ENCODE measurements around the gene CDYL2.
"Not testable (repeated sequence)": the region's sequence is repeated elsewhere in the genome, so short reads cannot be mapped to it uniquely, and the experiment has no call there.

Gene CDYL2

GRCh38 chr16:80655751-80656150 is 148.6 kb downstream of the CDYL2 start:
- peaks cover 4% of the 10 kb centered on the region for H3K36me3 ChIP-seq (ENCODE audit: control insufficient read depth, insufficient read depth, low read length)
- TF ChIP-seq, protein P1, sequence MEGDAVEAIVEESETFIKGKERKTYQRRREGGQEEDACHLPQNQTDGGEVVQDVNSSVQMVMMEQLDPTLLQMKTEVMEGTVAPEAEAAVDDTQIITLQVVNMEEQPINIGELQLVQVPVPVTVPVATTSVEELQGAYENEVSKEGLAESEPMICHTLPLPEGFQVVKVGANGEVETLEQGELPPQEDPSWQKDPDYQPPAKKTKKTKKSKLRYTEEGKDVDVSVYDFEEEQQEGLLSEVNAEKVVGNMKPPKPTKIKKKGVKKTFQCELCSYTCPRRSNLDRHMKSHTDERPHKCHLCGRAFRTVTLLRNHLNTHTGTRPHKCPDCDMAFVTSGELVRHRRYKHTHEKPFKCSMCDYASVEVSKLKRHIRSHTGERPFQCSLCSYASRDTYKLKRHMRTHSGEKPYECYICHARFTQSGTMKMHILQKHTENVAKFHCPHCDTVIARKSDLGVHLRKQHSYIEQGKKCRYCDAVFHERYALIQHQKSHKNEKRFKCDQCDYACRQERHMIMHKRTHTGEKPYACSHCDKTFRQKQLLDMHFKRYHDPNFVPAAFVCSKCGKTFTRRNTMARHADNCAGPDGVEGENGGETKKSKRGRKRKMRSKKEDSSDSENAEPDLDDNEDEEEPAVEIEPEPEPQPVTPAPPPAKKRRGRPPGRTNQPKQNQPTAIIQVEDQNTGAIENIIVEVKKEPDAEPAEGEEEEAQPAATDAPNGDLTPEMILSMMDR (IDR thresholded peaks at IDR 0.05; ENCODE audit: insufficient read depth, low read length, poor library complexity, severe bottlenecking), result no peak
- H3K4me3 ChIP-seq (replicated peaks; ENCODE audit: low read depth, low read length), result no peak overlapping the region
- no peaks in the 10 kb centered on the region for H3K27me3 ChIP-seq (replicated peaks; ENCODE audit: control insufficient read depth, insufficient read depth, low read length)
- no peak for DNase-seq (ENCODE audit: extremely low read depth, insufficient read length)

GRCh38 chr16:80654094-80654862 is 150.1 kb downstream of the CDYL2 start:
- no peak for DNase-seq (ENCODE audit: extremely low read depth, insufficient read length)
- Histone ChIP-seq H3K4me3 (replicated peaks; ENCODE audit: low read depth, low read length) (no peak overlapping the region), H3K36me3 (ENCODE audit: control insufficient read depth, insufficient read depth, low read length) (peaks cover 4% of the 10 kb centered on the region), H3K27me3 (replicated peaks; ENCODE audit: control insufficient read depth, insufficient read depth, low read length) (no peaks in the 10 kb centered on the region)
- TF ChIP-seq, protein P1 (IDR thresholded peaks at IDR 0.05; ENCODE audit: insufficient read depth, low read length, poor library complexity, severe bottlenecking), result no peak

DNA sequence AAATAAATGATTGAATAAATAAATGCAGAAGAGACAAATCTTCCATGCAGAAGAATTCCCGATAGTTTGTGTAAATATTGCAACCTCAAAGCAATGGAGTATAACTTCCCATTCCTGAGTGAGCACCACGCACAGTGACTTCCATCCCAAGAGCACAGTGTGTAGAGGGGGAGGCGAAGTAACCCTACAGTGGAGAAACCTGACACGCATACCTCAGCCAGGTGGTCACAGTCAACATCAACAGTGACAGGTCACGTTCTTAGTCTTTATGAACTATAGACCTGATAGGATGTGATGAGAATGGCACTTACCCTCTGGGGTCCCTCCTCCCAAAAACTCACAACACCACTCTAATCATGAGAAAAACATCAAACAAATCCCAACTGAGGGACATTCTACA is 152.0 kb downstream of the CDYL2 start:
- Histone ChIP-seq H3K27me3 (replicated peaks; ENCODE audit: control insufficient read depth, insufficient read depth, low read length) (no peaks in the 10 kb centered on the region), H3K36me3 (ENCODE audit: control insufficient read depth, insufficient read depth, low read length) (peaks cover 4% of the 10 kb centered on the region), H3K4me3 (replicated peaks; ENCODE audit: low read depth, low read length) (no peak overlapping the region)
- TF ChIP-seq, protein P1 (IDR thresholded peaks at IDR 0.05; ENCODE audit: insufficient read depth, low read length, poor library complexity, severe bottlenecking), result no peak
- DNase-seq (ENCODE audit: extremely low read depth, insufficient read length), result no peak

DNA sequence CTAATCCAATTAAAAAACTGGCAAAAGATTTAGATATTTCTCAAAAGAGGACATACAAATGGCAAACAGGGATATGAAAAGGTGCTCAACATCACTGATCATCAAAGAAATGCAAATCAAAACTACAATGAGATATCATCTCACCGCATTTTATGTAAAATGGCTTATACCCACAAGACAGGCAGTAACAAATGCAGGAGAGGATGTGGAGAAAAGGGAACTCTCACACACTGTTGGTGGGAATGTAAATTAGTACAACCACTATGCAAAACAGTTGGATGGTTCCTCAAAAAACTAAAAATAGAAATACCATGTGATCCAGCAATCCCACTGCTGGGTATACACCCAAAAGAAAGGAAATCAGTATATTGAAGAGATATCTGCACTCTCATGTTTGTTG is 154.1 kb downstream of the CDYL2 start:
- not testable (repeated sequence) for H3K27me3 ChIP-seq (replicated peaks; ENCODE audit: control insufficient read depth, insufficient read depth, low read length); H3K36me3 ChIP-seq (ENCODE audit: control insufficient read depth, insufficient read depth, low read length); DNase-seq (ENCODE audit: extremely low read depth, insufficient read length); H3K4me3 ChIP-seq (replicated peaks; ENCODE audit: low read depth, low read length)

DNA sequence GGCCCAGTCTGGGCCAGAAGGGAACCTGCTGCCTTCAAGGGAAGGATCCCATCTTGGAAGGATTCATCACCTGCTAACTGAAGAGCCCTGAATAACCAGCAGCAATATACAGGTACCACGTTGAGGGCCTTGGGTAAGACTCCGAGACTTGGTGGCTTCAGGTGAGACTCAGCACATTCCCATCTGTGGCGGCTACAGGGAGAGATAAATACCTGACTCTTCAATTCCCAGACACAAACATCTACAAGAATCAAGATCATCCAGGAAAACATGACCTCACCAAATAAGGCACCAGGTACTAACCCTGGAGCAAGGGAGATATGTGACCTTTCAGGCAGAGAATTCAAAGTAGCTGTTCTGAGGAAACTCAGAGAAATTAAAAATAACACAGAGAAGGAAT is 164.1 kb downstream of the CDYL2 start:
- DNase-seq (ENCODE audit: extremely low read depth, insufficient read length), result no peak
- TF ChIP-seq, protein P1 (IDR thresholded peaks at IDR 0.05; ENCODE audit: insufficient read depth, low read length, poor library complexity, severe bottlenecking), result no peak
- H3K4me3 ChIP-seq (replicated peaks; ENCODE audit: low read depth, low read length), result no peak overlapping the region
- H3K36me3 ChIP-seq (ENCODE audit: control insufficient read depth, insufficient read depth, low read length), result no peaks in the 10 kb centered on the region; the same call in 1 of the 2 replicates
- no peaks in the 10 kb centered on the region for H3K27me3 ChIP-seq (replicated peaks; ENCODE audit: control insufficient read depth, insufficient read depth, low read length)

GRCh38 chr16:80639636-80640035 is 164.8 kb downstream of the CDYL2 start:
- Histone ChIP-seq H3K4me3 (replicated peaks; ENCODE audit: low read depth, low read length) (no peak overlapping the region), H3K36me3 (ENCODE audit: control insufficient read depth, insufficient read depth, low read length) (no peaks in the 10 kb centered on the region; the same call in 1 of the 2 replicates), H3K27me3 (replicated peaks; ENCODE audit: control insufficient read depth, insufficient read depth, low read length) (no peaks in the 10 kb centered on the region)
- TF ChIP-seq, protein P1 (IDR thresholded peaks at IDR 0.05; ENCODE audit: insufficient read depth, low read length, poor library complexity, severe bottlenecking), result no peak
- no peak for DNase-seq (ENCODE audit: extremely low read depth, insufficient read length)

Data from GM06990 (cell line).